Body of pancreas (tissue), 4 donors: ENCODE measurements around the gene BANP. TPM values are rescaled to one million over a fixed set of nuclear protein-coding genes. Genes with fewer than 3 reads are reported as not detected.
"Not testable (repeated sequence)": the region's sequence is repeated elsewhere in the genome, so short reads cannot be mapped to it uniquely, and the experiment has no call there.

ENCODE experiments used
- ATAC-seq: fragments of 150-250 bp; one replicate; pipeline ENCODE4 v1.9.1; 2016
- DNase-seq, 4 donors: peaks; one replicate each; pipeline ENCODE4 v3.0.0-alpha.2; 2019
- H3K27ac ChIP-seq, 4 donors: fragments of 200-600 bp; sonication (generic); 1 replicate in 3 of 4; 2 replicates in 1 of 4; pipeline versions ENCODE4 v1.5.1 to v1.6.1; 2016 to 2019; ENCODE audit warnings: mild to moderate bottlenecking in 1 of 4, mixed read lengths in 1 of 4, moderate library complexity in 1 of 4
- H3K27me3 ChIP-seq, 2 donors: fragments of 200-600 bp; sonication (generic); one replicate each; pipeline ENCODE4 v1.6.0; 2016; ENCODE audit warnings: mild to moderate bottlenecking in 1 of 2
- H3K36me3 ChIP-seq, 2 donors: fragments of 200-600 bp; sonication (generic); replicated peaks in 1 of 2; 2 replicates each; pipeline ENCODE4 v1.5.1; 2016; ENCODE audit warnings: low read depth in 2 of 2; ENCODE audit not compliant: insufficient read depth in 1 of 2
- H3K4me1 ChIP-seq: fragments of 200-600 bp; sonication (generic); one replicate; pipeline ENCODE4 v1.6.0; 2016
- H3K4me3 ChIP-seq, 2 donors: fragments of 200-600 bp; sonication (generic); 1 replicate in 1 of 2; 2 replicates in 1 of 2; pipeline ENCODE4 v1.5.1; 2016 to 2019
- H3K9me3 ChIP-seq, 3 donors: fragments of 200-600 bp; sonication (generic); 1 replicate in 2 of 3; 2 replicates in 1 of 3; pipeline ENCODE4 v1.5.1; 2016
- CTCF ChIP-seq, 7 experiments: fragments of 450-650 bp in 4 of 7; fragments of 200-600 bp in 3 of 7; sonication (generic) in 3 of 7; IDR thresholded peaks; one replicate each; pipeline ENCODE4 v1.5.1; 2016 to 2019; ENCODE audit warnings: antibody characterized with exemption in 7 of 7
- POLR2A ChIP-seq, 3 donors: fragments of 450-650 bp; IDR thresholded peaks; one replicate each; pipeline ENCODE4 v1.6.1; 2016; ENCODE audit warnings: antibody characterized with exemption in 3 of 3, mild to moderate bottlenecking in 2 of 3
- WGBS, 2 donors: methylation state at CpG; one replicate each; pipeline ENCODE4 v1.1.5; 2017; 5-methylcytosine and 5-hydroxymethylcytosine counted together
- intact Hi-C: fragments of 100-400 bp; cut with DNase I; formaldehyde crosslinking; loops from one replicate; pipeline ENCODE4 v1.15.1; 2023
- total RNA-seq, 2 donors: library from RNA; depleted of rRNA; stranded (reverse); fragments of >200 nt; gene quantifications; one replicate each; pipeline ENCODE4 v1.1.0, GENCODE V29; 2016

Gene BANP
- total RNA-seq, 2 donors from 2014 or later, result 19.1 to 20.2 TPM

- H3K4me1 ChIP-seq, intact Hi-C loops, H3K27ac ChIP-seq, DNase-seq, H3K9me3 ChIP-seq, ATAC-seq, H3K27me3 ChIP-seq, H3K36me3 ChIP-seq, H3K4me3 ChIP-seq: not testable (repeated sequence)
- WGBS, 2 donors, result 89 to 92% methylated on average over 24 to 28 of the region's 28 CpGs
These were observed 86.8 kb downstream of the BANP start for GRCh38 chr16:88037876-88038525.

GRCh38 chr16:88038526-88038908, 87.3 kb downstream of the BANP start:
- H3K4me3 ChIP-seq, H3K4me1 ChIP-seq, ATAC-seq, H3K27me3 ChIP-seq, intact Hi-C loops, DNase-seq, H3K9me3 ChIP-seq, H3K27ac ChIP-seq, H3K36me3 ChIP-seq: not testable (repeated sequence)
- WGBS, 2 donors, result 83 to 90% methylated on average over 8 to 9 of the region's 9 CpGs

GRCh38 chr16:88039591-88039990, 88.4 kb downstream of the BANP start:
- no peak for TF ChIP-seq POLR2A (IDR thresholded peaks at IDR 0.05)
- no peak for TF ChIP-seq CTCF (IDR thresholded peaks at IDR 0.05)
- ATAC-seq (no peak), DNase-seq (no peak)
- Histone ChIP-seq H3K4me1 (no peaks in the 10 kb centered on the region), H3K27ac (no peak overlapping the region), H3K27me3 (no peaks in the 10 kb centered on the region), H3K4me3 (no peak overlapping the region), H3K9me3 (no peaks in the 10 kb centered on the region), H3K36me3 (peaks cover 0 to 6% of the 10 kb centered on the region in 2 donors)
- intact Hi-C loops, result no loop called here
- 90 to 94% methylated on average over 11 of the region's 11 CpGs for WGBS, 2 donors

DNA sequence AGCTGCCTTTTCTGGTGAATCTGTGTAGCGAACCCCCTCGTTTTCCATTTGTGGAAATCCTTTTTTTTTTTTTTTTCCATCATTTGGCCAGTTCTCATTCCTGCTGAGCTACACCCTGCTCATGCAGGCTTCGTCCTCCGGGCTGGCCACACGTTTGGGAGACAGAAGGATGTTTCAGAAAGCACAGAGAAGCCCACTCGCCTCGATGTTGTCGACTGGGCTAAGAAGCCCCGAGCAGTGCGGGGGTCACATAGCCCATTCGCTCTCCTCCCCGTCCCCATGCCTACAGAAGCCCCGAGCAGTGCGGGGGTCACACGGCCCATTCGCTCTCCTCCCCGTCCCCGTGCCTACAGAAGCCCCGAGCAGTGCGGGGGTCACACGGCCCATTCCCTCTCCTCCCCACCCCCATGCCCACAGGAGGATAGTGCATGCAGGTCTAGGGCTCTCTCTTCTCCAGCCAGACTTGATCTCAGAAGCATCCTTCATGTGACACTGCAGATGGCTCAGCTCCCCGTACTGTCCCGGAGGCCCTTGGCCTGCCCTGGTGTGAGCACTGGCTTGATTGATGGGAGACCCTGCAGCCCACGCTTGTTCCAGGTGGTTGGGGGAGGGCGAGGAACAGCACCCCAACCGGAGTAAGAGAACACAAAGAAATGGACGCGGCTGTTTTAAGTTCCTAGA, 89.1 kb downstream of the BANP start:
- H3K4me3 ChIP-seq, intact Hi-C loops, H3K36me3 ChIP-seq, ATAC-seq, H3K27ac ChIP-seq, H3K4me1 ChIP-seq, DNase-seq, H3K27me3 ChIP-seq, H3K9me3 ChIP-seq: not testable (repeated sequence)
- WGBS, 2 donors, result 88% methylated on average over 28 of the region's 28 CpGs

GRCh38 chr16:88040877-88041244, 89.6 kb downstream of the BANP start:
- H3K36me3 ChIP-seq, DNase-seq, H3K9me3 ChIP-seq, H3K4me3 ChIP-seq, ATAC-seq, H3K4me1 ChIP-seq, intact Hi-C loops, H3K27me3 ChIP-seq, H3K27ac ChIP-seq: not testable (repeated sequence)
- WGBS, 2 donors, result 94 to 96% methylated on average over 5 of the region's 5 CpGs

GRCh38 chr16:88041506-88041905, 90.3 kb downstream of the BANP start:
- H3K9me3 ChIP-seq, H3K4me1 ChIP-seq, intact Hi-C loops, H3K27ac ChIP-seq, H3K36me3 ChIP-seq, DNase-seq, H3K4me3 ChIP-seq, ATAC-seq, H3K27me3 ChIP-seq: not testable (repeated sequence)
- 95 to 98% methylated on average over 9 to 10 of the region's 11 CpGs for WGBS, 2 donors

DNA sequence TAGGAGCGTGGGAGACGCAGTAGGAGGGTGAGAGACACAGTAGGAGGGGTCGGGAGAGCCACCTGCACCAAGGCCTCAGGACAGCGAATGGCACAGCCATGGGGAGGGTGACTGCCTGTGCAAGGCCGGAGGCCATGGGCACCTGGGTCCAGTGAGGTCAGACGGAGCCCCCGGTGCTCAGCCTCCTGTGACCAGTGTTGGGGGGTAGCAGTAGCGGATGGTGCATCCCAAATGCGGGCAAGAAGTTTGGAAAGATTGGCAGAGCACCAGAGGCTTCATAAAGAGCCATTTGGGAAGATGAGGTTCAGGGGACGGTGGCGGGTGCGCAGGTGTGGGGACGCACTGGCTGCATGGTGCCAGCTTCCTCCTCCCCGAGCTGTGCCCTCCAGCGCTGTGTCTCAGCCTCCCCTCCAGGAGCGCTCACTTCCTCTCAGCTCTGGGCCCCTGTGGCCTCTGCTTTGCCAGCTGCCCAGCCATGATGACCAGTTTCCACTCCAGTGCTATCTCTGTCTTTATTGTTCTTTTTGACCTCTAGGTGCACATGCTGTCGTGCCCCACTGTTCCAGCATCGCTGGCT, 90.8 kb downstream of the BANP start:
- WGBS, 2 donors, result 95% methylated on average over 14 to 18 of the region's 18 CpGs
- intact Hi-C loops, H3K27me3 ChIP-seq, H3K27ac ChIP-seq, H3K9me3 ChIP-seq, H3K4me1 ChIP-seq, H3K36me3 ChIP-seq, DNase-seq, H3K4me3 ChIP-seq, ATAC-seq: not testable (repeated sequence)

DNA sequence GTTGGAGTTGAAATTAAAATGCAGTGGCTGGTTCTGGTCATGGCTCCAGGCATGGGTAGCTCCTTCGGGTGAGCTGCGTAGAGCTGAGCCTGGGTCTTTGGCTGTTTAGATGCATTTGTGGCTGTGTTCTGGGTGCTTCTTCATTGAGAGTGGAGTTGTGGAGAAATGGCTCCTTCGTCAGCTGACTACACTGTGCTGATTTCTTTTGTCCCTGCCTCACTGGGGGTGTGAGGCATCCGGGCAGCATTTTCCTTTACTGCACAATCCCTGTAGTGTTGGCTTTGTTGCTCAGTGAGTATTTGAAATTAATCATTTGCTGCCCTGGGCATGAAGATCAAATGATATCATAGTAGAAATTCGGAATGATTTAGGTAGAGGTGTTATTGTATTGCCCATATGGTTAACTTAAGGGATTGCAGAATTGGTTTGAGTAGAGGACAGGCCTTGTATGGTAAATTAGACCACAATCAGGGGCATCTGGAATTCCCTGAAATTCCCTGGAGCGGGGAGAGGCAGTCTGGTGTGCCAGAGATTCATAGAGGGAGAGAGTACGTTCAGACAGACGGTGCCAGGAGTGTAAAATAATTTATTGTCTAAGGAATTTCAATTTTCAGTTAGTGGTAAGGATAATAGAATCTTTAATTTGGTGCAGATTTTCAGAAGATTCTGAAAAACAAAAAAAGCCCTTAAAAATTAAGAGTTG, 92.1 kb downstream of the BANP start:
- H3K27ac ChIP-seq, H3K36me3 ChIP-seq, H3K4me1 ChIP-seq, H3K4me3 ChIP-seq, intact Hi-C loops, H3K27me3 ChIP-seq, H3K9me3 ChIP-seq, ATAC-seq, DNase-seq: not testable (repeated sequence)
- WGBS, 2 donors, result 77 to 87% methylated on average over 5 to 8 of the region's 8 CpGs

- H3K4me3 ChIP-seq, H3K36me3 ChIP-seq, H3K4me1 ChIP-seq, intact Hi-C loops, H3K27ac ChIP-seq, H3K27me3 ChIP-seq, ATAC-seq, H3K9me3 ChIP-seq: not testable (repeated sequence)
- peak in 1 of 4 donors; percentile 31 for DNase-seq
- 77 to 96% methylated on average over 13 of the region's 14 CpGs for WGBS, 2 donors
These were observed 92.9 kb downstream of the BANP start for GRCh38 chr16:88044121-88044581.

DNA sequence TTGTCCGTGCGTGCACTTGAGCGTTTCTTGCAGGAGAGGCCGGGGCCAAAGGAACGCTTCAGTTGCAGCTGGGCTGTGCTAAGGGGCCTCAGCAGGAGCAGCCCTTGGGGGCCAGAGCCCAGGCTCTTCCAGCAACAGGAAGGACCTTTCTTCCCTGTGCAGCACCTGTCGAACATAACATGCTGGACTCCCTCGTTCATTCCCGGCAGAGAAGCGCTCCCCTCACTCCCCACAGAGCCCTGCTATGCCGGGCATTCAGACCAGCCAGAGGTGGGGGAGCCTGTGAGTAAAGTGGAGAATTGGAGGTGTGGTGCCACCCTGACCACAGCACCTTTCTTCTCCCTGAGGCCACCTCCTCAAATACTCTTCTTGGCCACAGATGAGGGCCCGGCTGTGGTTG, 94.1 kb downstream of the BANP start:
- H3K36me3 ChIP-seq, H3K9me3 ChIP-seq, ATAC-seq, H3K27me3 ChIP-seq, DNase-seq, intact Hi-C loops, H3K4me3 ChIP-seq, H3K4me1 ChIP-seq, H3K27ac ChIP-seq: not testable (repeated sequence)
- 88 to 98% methylated on average over 10 to 11 of the region's 11 CpGs for WGBS, 2 donors
